Left ventricle myocardium inferior (tissue), 1 donor: ENCODE measurements around the gene CDCA8. TPM values are rescaled to one million over a fixed set of nuclear protein-coding genes. Genes with fewer than 3 reads are reported as not detected.

Experiments
- DNase-seq: peaks from one replicate; pipeline ENCODE4 v3.0.0-alpha.2; 2020
- H3K27ac ChIP-seq: fragments of 200-600 bp; replicated peaks from 2 replicates; pipeline ENCODE4 v1.8.0; 2021
- H3K27me3 ChIP-seq: fragments of 200-600 bp; 2 replicates; pipeline ENCODE4 v1.8.0; 2021; ENCODE audit warnings: low read depth
- H3K36me3 ChIP-seq: fragments of 200-600 bp; 2 replicates; pipeline ENCODE4 v1.8.0; 2021
- H3K4me1 ChIP-seq: fragments of 200-600 bp; 2 replicates; pipeline ENCODE4 v1.8.0; 2021
- H3K4me3 ChIP-seq: fragments of 200-600 bp; 2 replicates; pipeline ENCODE4 v1.8.0; 2021; ENCODE audit warnings: mild to moderate bottlenecking, moderate library complexity
- H3K9me3 ChIP-seq: fragments of 200-600 bp; replicated peaks from 2 replicates; pipeline ENCODE4 v1.8.0; 2021
- intact Hi-C: fragments of 100-400 bp; cut with micrococcal nuclease; formaldehyde crosslinking; loops from one replicate; pipeline ENCODE4 v1.11.0; 2022
- total RNA-seq: library from RNA; stranded (reverse); fragmentation: NEBNext Ultra II Directional; extraction: Animal tissue kit (Norgen Biotek cat#: 25700); gene quantifications from one replicate; pipeline ENCODE4 v1.2.1, GENCODE V29; 2021
- TF ChIP-seq, protein P1 (sequence below): fragments of 200-600 bp; IDR thresholded peaks from 2 replicates; pipeline ENCODE4 v1.8.0; 2021; ENCODE audit warnings: antibody characterized with exemption, mild to moderate bottlenecking, borderline replicate concordance
- donor health status: DM: no; HTN: yes; CAD: no; lungs with severe emphysema.

The CDCA8 gene
- total RNA-seq, 1 donor from 2014 or later, result 0.33 TPM

DNA sequence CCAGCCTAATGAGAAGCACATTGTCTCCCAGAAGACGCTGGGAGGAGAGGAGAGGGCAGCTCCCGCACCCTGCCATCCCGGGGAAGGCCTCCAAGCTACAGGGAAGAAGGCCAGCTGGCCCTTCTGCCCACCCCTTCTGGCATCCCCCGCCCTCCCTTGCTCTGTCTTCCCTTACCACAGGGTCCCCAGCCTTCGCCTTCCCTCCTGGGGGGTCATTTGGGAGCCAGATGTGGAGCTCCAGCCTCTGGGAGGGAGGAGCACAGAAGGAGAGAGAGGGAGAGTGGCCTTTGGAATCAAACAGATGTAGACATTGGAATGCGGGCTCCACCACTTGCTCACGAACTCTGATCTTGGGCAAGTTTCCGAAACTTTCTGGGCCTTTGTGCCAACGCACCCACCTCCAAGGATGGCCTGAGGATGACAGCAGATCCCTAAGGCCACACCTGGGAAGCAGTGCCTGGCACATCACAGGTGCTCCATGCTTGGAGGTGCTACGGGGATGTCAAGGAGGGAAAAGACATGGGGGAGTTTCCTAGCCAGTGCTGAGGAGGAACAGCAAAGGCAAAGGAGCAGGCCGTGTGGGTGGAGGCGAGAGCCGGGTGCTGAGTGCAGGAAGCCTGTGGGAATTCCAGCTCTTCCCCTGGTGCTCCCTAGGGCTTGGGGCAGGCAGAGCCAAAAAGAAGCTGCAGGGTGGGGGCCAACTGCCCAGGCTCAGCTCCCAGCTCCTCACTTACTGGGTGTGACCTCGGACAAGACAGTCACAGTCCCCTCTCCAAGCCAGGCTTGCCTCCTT lies 34.5 kb upstream of the CDCA8 start:
- peaks cover 76% of the 10 kb centered on the region for H3K27me3 ChIP-seq
- DNase-seq, result no peak
- no peak overlapping the region for H3K27ac ChIP-seq
- TF ChIP-seq, protein P1, sequence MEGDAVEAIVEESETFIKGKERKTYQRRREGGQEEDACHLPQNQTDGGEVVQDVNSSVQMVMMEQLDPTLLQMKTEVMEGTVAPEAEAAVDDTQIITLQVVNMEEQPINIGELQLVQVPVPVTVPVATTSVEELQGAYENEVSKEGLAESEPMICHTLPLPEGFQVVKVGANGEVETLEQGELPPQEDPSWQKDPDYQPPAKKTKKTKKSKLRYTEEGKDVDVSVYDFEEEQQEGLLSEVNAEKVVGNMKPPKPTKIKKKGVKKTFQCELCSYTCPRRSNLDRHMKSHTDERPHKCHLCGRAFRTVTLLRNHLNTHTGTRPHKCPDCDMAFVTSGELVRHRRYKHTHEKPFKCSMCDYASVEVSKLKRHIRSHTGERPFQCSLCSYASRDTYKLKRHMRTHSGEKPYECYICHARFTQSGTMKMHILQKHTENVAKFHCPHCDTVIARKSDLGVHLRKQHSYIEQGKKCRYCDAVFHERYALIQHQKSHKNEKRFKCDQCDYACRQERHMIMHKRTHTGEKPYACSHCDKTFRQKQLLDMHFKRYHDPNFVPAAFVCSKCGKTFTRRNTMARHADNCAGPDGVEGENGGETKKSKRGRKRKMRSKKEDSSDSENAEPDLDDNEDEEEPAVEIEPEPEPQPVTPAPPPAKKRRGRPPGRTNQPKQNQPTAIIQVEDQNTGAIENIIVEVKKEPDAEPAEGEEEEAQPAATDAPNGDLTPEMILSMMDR, result no peak
- H3K36me3 ChIP-seq, result no peaks in the 10 kb centered on the region
- no peaks in the 10 kb centered on the region for H3K4me1 ChIP-seq
- intact Hi-C loops, result no loop called here
- H3K9me3 ChIP-seq, result no peaks in the 10 kb centered on the region
- H3K4me3 ChIP-seq, result no peak overlapping the region

DNA sequence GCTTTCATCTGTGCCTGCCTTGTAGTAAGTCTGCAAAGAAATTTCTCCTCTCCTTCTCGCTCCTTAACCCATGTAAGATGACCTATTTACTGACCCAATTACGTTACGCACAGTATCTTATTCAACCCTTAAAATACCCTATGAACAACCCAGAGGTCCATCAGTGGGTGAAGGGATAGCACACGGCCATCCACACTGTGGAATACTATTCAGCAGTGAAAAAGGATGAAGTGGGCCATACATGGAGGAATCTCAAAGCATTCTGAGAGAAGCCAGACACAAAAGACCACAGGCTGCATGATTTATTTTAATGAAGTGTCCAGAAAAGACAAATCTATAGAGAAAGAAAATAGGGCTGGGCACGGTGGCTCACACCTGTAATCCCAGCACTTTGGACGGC lies 33.8 kb upstream of the CDCA8 start:
- H3K9me3 ChIP-seq, result no peaks in the 10 kb centered on the region
- no peaks in the 10 kb centered on the region for H3K36me3 ChIP-seq
- no peak overlapping the region for H3K4me3 ChIP-seq
- intact Hi-C loops, result no loop called here
- TF ChIP-seq, protein P1, result no peak
- no peaks in the 10 kb centered on the region for H3K4me1 ChIP-seq
- H3K27ac ChIP-seq, result no peak overlapping the region
- DNase-seq, result no peak
- peaks cover 77% of the 10 kb centered on the region for H3K27me3 ChIP-seq

DNA sequence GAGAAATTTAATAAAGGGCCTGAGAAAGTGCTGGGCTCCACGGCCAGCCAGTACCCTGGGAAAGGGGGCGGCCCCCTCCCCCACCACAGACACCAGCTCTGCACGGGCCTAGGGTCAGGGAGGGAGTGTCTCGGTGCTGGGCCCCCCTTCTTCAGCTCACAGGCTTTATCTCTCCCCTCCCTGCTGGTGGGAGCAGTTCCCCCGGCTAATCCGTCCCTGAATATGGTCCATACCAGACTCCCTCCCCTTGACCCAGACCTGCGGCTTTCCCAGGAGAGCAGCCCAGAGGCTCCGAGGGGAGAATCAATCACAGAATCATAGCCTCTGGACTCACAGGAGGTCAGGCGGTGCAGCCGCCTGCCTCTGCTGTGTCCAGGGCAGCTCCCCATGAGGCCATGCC lies 31.7 kb upstream of the CDCA8 start:
- intact Hi-C loops, result no loop called here
- TF ChIP-seq, protein P1, result no peak
- no peaks in the 10 kb centered on the region for H3K9me3 ChIP-seq
- no peaks in the 10 kb centered on the region for H3K36me3 ChIP-seq
- H3K27ac ChIP-seq, result no peak overlapping the region
- H3K4me1 ChIP-seq, result no peaks in the 10 kb centered on the region
- no peak overlapping the region for H3K4me3 ChIP-seq
- no peak for DNase-seq
- H3K27me3 ChIP-seq, result peaks cover 89% of the 10 kb centered on the region

DNA sequence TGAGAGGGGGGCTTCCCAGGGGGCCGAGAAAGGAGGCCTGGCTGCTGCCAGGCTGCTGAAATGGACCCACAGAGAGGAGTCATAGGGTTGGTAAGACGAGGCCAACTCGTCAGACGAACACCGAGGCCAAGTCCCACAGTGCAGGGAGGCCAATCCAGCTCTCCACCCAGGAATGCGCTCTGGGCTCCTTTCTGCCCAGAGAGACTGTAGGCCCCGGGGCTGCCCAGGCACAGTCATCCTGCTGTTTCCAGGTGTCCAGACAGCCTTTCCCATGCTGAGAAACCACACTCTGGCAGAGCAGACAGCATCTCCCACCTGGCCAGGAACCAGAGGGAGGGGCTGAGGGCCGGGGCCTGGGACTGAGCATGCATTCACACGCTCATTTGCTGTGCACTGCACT lies 30.9 kb upstream of the CDCA8 start:
- no peak for DNase-seq
- Histone ChIP-seq H3K9me3 (no peaks in the 10 kb centered on the region), H3K27me3 (peaks cover 89% of the 10 kb centered on the region), H3K27ac (no peak overlapping the region), H3K36me3 (no peaks in the 10 kb centered on the region), H3K4me1 (no peaks in the 10 kb centered on the region), H3K4me3 (no peak overlapping the region)
- intact Hi-C loops, result no loop called here
- TF ChIP-seq, protein P1, result no peak

DNA sequence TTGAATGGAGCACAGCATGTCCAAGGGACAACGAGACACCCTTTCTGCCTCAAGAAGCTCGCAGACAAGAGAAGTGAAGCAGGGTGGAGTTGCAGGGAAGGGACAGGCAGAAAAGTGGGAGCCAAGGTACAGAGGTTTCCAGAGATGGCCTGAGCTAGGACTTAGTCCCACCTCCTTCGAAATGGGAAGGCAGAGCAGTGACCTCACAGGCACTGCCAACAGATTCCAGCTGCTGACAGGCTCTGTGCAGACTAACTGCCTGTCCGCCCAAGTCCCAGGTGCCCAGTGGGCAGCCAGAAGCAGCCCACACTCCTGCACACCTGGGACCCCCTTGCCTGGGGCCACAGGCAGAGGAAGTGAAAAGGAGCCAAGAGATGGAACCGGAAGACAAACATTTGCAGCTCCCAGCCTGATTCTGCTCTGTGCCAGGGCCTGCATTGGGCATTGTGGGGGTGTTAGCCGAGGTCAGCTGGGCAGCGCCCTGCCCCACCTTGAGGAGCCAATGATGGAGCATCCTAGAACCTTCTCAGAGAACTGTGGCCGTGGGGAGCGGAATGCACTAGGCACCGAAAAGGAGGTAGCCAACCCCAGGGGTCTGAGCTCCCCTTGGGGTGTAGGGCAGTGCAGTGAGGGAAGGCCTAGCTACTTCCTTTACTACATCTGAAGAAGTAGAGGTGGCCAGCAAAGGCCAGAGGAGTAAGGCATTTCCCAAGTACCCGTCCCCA lies 30.1 kb upstream of the CDCA8 start:
- H3K36me3 ChIP-seq, result no peaks in the 10 kb centered on the region
- no peak for DNase-seq
- intact Hi-C loops, result no loop called here
- TF ChIP-seq, protein P1, result no peak
- H3K27ac ChIP-seq, result no peak overlapping the region
- no peaks in the 10 kb centered on the region for H3K9me3 ChIP-seq
- no peaks in the 10 kb centered on the region for H3K4me1 ChIP-seq
- H3K27me3 ChIP-seq, result peaks cover 87% of the 10 kb centered on the region
- H3K4me3 ChIP-seq, result no peak overlapping the region
